Stimulated activated CD8-positive, alpha-beta memory T cell treated with anti-CD3 and anti-CD28 coated beads, Interleukin-4, amount 100 ng/mL, for 24 hours (primary cell): ENCODE results near the gene COBL.

Experiments
- DNase-seq: peaks from one replicate; pipeline ENCODE4 v3.0.0-alpha.2; 2020; ENCODE audit warnings: low read depth

Gene COBL

DNA sequence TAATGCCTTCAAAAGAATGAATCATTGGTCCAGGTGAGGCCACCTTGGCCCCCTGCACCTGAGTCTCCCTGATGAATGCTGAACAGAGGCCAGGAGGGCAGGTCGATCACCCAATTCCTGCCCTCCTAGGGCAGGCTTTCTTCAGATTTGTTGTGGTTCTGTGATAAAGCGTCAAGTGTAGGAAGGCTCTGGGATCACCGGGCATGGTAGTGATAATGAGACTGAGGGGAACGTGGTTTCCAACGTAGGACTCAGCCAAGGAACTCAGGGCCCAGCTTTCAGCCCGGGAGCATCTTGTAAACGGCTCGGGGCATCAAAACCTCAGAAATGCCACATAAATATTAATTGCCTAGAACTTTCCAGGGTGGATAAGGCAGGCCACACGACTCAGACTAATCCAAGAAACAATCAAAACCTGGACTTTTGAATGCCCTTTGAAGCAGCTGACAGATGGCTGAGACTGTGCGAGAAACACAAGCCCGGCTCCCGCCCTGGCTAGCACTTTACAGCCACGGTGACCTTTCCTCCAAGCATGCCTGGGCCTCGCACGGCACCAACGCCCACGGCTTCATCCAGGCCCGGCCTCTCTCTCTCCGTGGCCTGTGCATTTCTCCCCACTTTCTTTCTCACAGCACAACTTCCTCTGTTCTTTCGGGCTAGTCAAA is 294.6 kb downstream of the COBL start:
- no peak for DNase-seq

GRCh38 chr7:51020944-51021343 is 295.7 kb downstream of the COBL start:
- no peak for DNase-seq

DNA sequence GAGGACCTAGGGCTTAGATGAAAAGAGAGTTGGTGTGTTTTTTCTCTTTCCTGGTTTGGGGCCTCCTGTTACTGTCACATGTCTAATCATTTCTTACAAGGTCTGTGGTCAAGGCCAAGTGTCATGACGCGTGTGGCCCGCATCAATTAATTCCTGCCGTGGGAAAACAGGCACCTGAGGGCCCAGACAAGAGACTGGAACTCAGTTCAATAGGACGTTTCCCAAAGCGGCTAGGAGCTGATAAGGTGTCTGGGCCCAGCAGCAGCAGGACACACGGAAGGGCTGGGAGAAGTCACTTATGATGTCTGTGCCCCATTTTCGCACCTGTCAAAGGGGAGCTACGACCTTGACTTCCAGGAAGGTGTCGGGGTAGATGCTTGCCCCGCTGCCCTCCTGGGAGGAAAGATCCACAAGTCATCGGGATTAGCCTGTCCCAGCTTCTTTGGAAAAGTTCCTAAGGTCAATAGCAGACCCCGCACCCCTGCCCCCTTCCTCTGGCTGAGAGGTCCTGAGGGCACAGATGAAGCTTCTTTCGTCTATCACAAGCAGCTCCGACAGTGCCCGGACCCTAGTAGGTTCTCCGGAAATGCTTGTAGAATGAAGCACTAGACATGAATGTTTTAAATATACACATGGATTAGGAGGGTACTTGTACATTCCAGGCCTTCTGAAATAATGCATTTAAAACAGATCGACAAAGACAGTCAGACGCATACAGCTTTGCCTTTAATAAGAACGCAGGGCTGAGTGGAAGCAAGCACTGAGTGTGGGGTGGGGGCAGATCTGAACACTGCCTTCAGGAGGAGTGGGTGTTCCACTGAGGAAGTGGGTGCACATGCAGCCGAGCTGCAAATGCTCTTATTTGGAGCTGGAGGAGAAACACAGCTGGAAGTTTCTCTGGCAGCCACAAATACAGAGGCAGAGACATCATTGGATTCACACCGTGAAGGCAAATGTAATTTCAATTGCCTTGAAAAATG is 296.4 kb downstream of the COBL start:
- DNase-seq, result no peak

DNA sequence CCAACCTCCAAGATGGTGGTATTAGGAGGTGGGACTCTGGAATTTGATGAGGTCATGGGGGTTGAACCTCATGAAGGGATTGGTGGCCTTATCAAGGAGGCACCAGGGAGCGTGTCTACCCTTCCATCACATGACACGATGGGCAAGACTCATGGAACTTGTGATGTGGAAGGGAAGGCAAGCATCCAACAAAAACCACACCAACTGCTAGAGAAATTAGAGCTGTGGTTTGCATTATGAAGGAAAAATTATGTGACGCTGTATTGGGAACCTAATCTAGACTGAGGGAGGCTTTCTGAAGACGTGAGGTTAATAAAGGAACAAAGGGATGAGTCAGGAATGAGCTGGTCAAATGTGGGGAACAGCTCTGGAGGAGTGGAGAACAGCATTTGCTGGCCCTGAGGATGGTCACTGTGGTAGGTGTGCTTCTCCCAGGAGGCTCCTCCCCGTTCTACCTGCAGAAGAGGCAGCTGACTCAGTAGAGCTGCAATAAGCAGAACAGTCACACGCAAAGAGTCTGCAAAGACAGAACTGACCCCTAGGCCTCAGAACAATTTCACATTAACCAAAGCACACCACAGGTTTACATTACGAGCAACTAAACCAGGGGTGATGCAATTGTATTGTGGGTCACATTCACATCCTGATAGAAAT is 297.3 kb downstream of the COBL start:
- DNase-seq, result no peak

- DNase-seq, result no peak
Measured at GRCh38 chr7:51017576-51018535, 298.8 kb downstream of the COBL start.

GRCh38 chr7:51016546-51016945 is 300.1 kb downstream of the COBL start:
- DNase-seq, result no peak

GRCh38 chr7:51015581-51015980 is 301.0 kb downstream of the COBL start:
- DNase-seq, result no peak

- DNase-seq, result no peak
Measured at GRCh38 chr7:51014811-51015210, 301.8 kb downstream of the COBL start.

- DNase-seq, result no peak
Measured at GRCh38 chr7:51013861-51014511, 302.6 kb downstream of the COBL start.

DNA sequence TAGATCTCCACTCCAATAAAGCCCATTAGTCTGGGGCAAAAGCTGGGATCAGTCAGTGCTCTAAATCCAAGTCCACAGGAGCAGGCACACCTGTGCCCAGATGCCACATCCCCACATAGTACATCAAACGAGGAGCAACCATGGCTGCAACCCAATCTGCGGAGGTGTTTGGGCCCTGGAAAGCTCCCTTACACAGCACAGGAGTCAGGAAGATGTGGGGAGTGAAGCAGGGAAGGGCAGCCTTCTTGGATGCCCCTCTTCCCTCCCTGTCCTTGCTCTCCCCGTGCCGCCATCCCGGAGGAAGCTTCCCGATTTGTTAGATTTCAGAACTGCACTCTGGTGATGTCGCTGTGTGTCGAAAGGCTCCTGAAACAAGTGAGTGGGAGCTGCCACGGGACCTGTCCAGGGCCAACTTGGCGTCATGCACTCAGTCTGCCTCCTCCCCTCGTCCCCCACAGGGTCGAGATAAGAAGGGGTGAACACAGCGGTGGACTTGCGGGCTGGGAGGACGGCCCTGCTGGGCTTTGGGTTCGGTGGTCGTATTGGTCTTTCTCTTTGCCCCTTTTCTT is 303.3 kb downstream of the COBL start:
- no peak for DNase-seq

DNA sequence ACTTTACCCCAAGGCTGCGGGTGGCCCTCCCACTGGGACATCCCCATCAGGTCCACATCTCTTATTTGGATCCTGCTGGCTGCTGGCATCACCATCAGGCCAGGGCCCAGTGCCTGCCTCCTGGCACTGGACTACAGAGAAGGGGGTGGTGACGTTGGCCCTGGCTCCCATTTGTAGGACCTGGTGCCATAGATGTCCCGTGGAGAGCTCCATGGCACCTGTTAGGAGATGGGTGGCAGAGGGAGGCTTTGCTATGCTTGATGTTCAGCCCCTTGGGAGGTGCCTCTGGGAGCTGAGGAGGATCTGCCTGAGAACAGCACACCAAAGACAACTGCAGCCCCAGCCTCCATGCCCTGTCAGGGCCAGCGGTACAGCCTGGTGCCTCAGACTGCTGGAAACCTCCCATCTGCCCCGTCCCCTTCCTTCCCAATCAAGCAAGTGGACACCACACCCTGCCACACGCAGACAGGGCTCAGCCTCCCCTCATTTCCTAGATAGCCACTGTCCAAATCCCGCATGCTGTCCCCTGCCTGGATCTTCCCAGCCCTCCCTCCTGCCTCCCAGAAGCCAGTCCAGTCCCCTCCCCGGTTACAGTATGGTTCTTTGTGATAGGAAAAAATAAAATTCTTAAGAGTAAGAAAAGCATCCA is 303.9 kb downstream of the COBL start:
- no peak for DNase-seq

- DNase-seq, result no peak
Measured at GRCh38 chr7:51011710-51012350, 304.8 kb downstream of the COBL start.

DNA sequence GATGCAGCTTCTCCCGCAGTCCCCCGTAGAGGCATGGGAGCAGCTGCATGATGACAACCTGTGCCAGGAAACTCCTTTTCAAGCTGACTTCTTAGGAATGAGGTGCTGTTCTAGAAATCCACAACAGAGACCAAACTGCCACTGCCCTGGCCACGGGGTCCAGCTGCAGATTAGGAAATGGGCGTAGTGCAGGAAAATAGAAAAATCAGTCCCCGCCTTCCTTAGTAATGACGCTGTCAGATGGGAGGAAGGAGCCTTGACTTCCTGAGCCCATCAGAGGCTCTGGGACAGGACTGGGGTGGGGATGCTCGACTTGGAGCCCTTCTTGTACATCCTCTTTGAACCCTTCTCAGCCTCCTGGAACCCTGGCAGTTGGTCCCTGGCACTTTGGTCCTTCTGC is 306.1 kb downstream of the COBL start:
- no peak for DNase-seq

- DNase-seq, result no peak
Measured at GRCh38 chr7:51009716-51010496, 306.7 kb downstream of the COBL start.

GRCh38 chr7:51007551-51008505 is 308.8 kb downstream of the COBL start:
- no peak for DNase-seq

- no peak for DNase-seq
Measured at GRCh38 chr7:51006483-51007235, 309.9 kb downstream of the COBL start.

DNA sequence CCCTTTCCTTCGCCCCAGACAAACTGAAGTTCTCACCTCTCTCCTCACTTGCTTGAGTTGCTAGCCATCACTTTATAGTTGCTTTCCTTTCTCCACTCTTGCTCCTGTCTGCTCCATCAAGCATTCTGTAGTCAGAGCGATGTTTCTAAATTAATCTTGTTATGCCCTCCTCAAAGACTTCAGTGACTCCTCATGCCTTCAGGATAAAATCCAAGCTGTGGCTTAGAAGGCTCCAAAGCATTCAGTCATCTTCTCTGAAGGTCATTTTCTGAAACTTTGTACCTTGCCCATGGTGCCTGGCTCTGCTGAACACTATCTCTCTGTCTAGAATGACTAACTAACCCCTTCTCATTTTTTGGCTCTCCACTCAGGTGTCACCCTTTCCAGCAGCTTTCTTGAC is 311.5 kb downstream of the COBL start:
- no peak for DNase-seq
